ENCODE results near the gene WDR64.
"Not testable (repeated sequence)": the region's sequence is repeated elsewhere in the genome, so short reads cannot be mapped to it uniquely, and the experiment has no call there.

WDR64 gene

GRCh38 chr1:241632987-241633386, 19.1 kb upstream of the WDR64 start:
- no peak for DNase-seq

GRCh38 chr1:241635556-241636152, 16.4 kb upstream of the WDR64 start:
- DNase-seq = no peak

- no peak for DNase-seq
These were observed 15.8 kb upstream of the WDR64 start for GRCh38 chr1:241636291-241636690.

- DNase-seq = no peak
These were observed 15.0 kb upstream of the WDR64 start for GRCh38 chr1:241637046-241637590.

- no peak for DNase-seq
These were observed 14.5 kb upstream of the WDR64 start for GRCh38 chr1:241637604-241638003.

- no peak for DNase-seq
These were observed 13.9 kb upstream of the WDR64 start for GRCh38 chr1:241638099-241638682.

GRCh38 chr1:241638909-241639622, 13.0 kb upstream of the WDR64 start:
- DNase-seq = no peak

- no peak for DNase-seq
These were observed 12.4 kb upstream of the WDR64 start for GRCh38 chr1:241639623-241640148.

GRCh38 chr1:241640149-241640866, 11.8 kb upstream of the WDR64 start, which contains the start of the genes CHML and OPN3:
CHML (minus strand) TSS chr1:241640369; CDS start chr1:241635766, 4,603 bp downstream.
OPN3 (minus strand) TSS chr1:241640369; CDS start chr1:241640254, 115 bp downstream.
- DNase-seq = peak; percentile 96

- no peak for DNase-seq
These were observed 11.0 kb upstream of the WDR64 start for GRCh38 chr1:241640867-241641622.

- DNase-seq = no peak
These were observed 10.1 kb upstream of the WDR64 start for GRCh38 chr1:241641773-241642592.

- DNase-seq = no peak
These were observed 9.5 kb upstream of the WDR64 start for GRCh38 chr1:241642593-241642944.

GRCh38 chr1:241644259-241644658, 7.8 kb upstream of the WDR64 start:
- DNase-seq = no peak

GRCh38 chr1:241645199-241645598, 6.9 kb upstream of the WDR64 start:
- DNase-seq = no peak

- DNase-seq = no peak
These were observed 5.9 kb upstream of the WDR64 start for GRCh38 chr1:241646201-241646600.

GRCh38 chr1:241647658-241648057, 4.4 kb upstream of the WDR64 start:
- no peak for DNase-seq

GRCh38 chr1:241648159-241648558, 3.9 kb upstream of the WDR64 start:
- DNase-seq = no peak

GRCh38 chr1:241654019-241654418, 1.9 kb downstream of the WDR64 start:
- DNase-seq = no peak

GRCh38 chr1:241654641-241655040, 2.6 kb downstream of the WDR64 start:
- DNase-seq = no peak

- DNase-seq = no peak
These were observed 6.2 kb downstream of the WDR64 start for GRCh38 chr1:241658081-241658793.

- not testable (repeated sequence) for DNase-seq
These were observed 6.9 kb downstream of the WDR64 start for GRCh38 chr1:241659016-241659415.

Data from NCI-H1436 (cell line).